ENCODE measurements around the gene MRPL24. TPM values are rescaled to one million over a fixed set of nuclear protein-coding genes. Genes with fewer than 3 reads are reported as not detected.

Gene MRPL24
- total and polyA plus RNA-seq, 2 of the 4 experiments (the other 2 are of a cell fraction) = 68.8 to 99.5 TPM

DNA sequence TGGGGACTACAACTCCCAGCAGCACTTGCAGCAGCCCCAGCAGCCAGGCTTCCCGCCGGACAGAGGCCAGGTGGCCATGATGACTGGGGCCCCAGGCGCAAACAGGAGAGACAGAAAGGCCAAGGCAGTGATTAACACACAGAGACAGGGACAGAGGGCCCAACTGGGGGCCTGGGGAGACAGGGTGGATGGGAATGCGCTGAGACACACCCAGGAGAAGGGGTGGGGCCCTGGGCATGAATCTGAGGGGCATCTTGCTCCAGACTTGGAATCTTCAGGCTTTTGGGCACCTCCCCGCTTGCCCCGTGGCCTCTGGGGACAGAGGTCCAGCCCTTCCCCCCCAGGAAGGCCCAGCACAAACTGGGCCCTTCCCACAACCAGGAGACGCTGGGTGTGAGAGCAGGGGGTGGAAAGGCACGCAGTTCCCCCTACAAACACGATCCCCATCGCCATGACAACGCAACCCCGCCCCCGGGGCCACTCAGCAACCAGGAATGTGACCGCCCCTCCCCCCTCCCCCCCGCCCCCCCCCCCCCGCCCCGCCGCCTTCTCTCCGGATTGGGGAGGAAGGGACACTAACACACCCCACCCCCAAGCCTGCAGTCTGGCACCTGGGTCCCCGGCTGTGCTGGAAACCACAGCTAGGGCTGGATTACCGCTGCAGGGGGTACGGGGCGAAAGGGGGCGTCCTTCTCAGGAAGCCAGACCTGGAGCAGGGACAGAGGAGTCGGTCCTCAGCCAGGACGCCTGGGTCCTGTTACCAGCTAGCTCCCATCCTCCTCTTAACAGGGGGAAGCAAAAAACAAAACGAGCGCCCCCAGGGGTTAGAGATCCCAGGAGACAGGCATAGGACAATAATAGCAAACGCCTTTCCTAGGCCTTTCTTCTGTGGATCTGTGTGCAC is 6.1 kb upstream of the MRPL24 start:
- no TSS peak for BruUV-seq (replicated peaks)
- Histone ChIP-seq H4K8ac (ENCODE audit: low read depth in 2 of 2, low read length in 2 of 2) (peak overlapping the region; percentile 96 to 98), H3K79me1 (ENCODE audit: low read depth in 1 of 2, low read length in 2 of 2) (peaks cover 6 to 62% of the 10 kb centered on the region in 2 experiments; a peak in 3 of 4 replicates), H4K20me1 (ENCODE audit: insufficient read depth, low read length) (0 out of 2 replicates have a peak, but pooled peaks cover 11% of the 10 kb centered on the region), H3K4me2 (ENCODE audit: low read depth, low read length) (peak overlapping the region; percentile 94), H2BK15ac (ENCODE audit: low read depth, low read length) (peak overlapping the region; percentile 97; the same call in 2 of the 3 replicates), H3K27me3 (ENCODE audit: control insufficient read depth, insufficient read depth, low read length) (no peaks in the 10 kb centered on the region), H2AK5ac (ENCODE audit: low read depth, low read length) (peak overlapping the region; percentile 98), H3K9ac (ENCODE audit: low read depth, low read length) (peak overlapping the region; percentile 79), H3K56ac (ENCODE audit: extremely low read depth, insufficient read depth, low read length) (peak overlapping the region; percentile 95), H3K4ac (ENCODE audit: low read depth, low read length) (peak overlapping the region; percentile 98), H3K9me3 (ENCODE audit: control insufficient read depth, insufficient read depth, low read length) (no peaks in the 10 kb centered on the region), H2BK120ac (ENCODE audit: low read depth, low read length) (peak overlapping the region; percentile 95), H3K9me1 (ENCODE audit: insufficient read depth, low read length) (peaks cover 22% of the 10 kb centered on the region; the same call in 1 of the 2 replicates), H3K4me1 (ENCODE audit: control insufficient read depth, insufficient read depth, low read length) (peaks cover 31% of the 10 kb centered on the region), H3K4me3 (ENCODE audit: insufficient read depth, low read depth, low read length) (peak overlapping the region; percentile 47), H3K27ac (ENCODE audit: insufficient read depth, low read length) (peak overlapping the region; percentile 95), H3K18ac (ENCODE audit: low read depth, low read length) (peak overlapping the region; percentile 88), H2BK20ac (ENCODE audit: low read depth, low read length) (peak overlapping the region; percentile 74), H4K5ac (ENCODE audit: low read depth, low read length) (peak overlapping the region; percentile 97), H3K36me3 (ENCODE audit: control insufficient read depth, insufficient read depth, low read length) (peaks cover 20% of the 10 kb centered on the region), H3K14ac (replicated peaks; ENCODE audit: low read depth, low read length) (peak overlapping the region; percentile 99), H2AK9ac (replicated peaks; ENCODE audit: low read depth, low read length, poor library complexity) (peak overlapping the region; percentile 100), H3K23ac (ENCODE audit: low read depth, low read length) (peak overlapping the region; percentile 97), H2BK5ac (ENCODE audit: low read depth, low read length, poor library complexity, severe bottlenecking) (peak overlapping the region; percentile 98), H4K91ac (ENCODE audit: insufficient read depth, low read depth, low read length) (peak overlapping the region; percentile 99), H2AFZ (replicated peaks; ENCODE audit: low read length, poor library complexity) (peak overlapping the region; percentile 79)
- in situ Hi-C loops (cut with MboI; ENCODE audit: low sequenced_read_pairs) (no loop called here), dilution Hi-C loops (cut with HindIII; ENCODE audit: low sequenced_read_pairs, unreplicated experiment) (no loop called here), intact Hi-C loops (cut with micrococcal nuclease) (no loop called here)
- 0% methylated on average over 1 of the region's 29 CpGs; no CpG with 5 or more reads in 1 of the 2 experiments for WGBS, 2 experiments (ENCODE audit: extremely low coverage in 2 of 2, insufficient read length in 1 of 2)
- peak; percentile 52 for ATAC-seq (ENCODE audit: low read depth)
- peak; percentile 90 for DNase-seq
- POLR2A ChIA-PET (ENCODE audit: unreplicated experiment) = no interaction called here
- CTCF ChIA-PET = interaction anchor here (1.0 to 1.2 kb wide), 3 partner anchors 17 to 57 kb away, joined by 3 to 4 read pairs (median 4); partner anchors contain the start of gene METTL25B
- TF ChIP-seq CEBPB (IDR thresholded peaks at IDR 0.05; ENCODE audit: low read depth, low read length) (no peak), RCOR1 (IDR thresholded peaks at IDR 0.05; ENCODE audit: insufficient replicate concordance, low read length) (no peak), POLR2A (IDR thresholded peaks at IDR 0.05; ENCODE audit: low read depth, low read length) (no peak; the same call in none of the 2 replicates), BHLHE40 (IDR thresholded peaks at IDR 0.05; ENCODE audit: low read depth, low read length) (no peak), CHD1 (IDR thresholded peaks at IDR 0.05; ENCODE audit: low read depth, low read length) (no peak; the same call in 1 of the 2 replicates), RFX5 (IDR thresholded peaks at IDR 0.05; ENCODE audit: low read depth, low read length) (no peak), USF2 (IDR thresholded peaks at IDR 0.05; ENCODE audit: low read depth, low read length) (no peak), SMC3 (IDR thresholded peaks at IDR 0.05; ENCODE audit: low read depth, low read length) (no peak), RAD21 (IDR thresholded peaks at IDR 0.05; ENCODE audit: low read length) (no peak), MAZ (IDR thresholded peaks at IDR 0.05; ENCODE audit: borderline replicate concordance, low read depth, low read length) (peak; percentile 79), NFE2L2 (IDR thresholded peaks at IDR 0.05; ENCODE audit: low read depth, low read length) (no peak)
- TF ChIP-seq, protein P1, sequence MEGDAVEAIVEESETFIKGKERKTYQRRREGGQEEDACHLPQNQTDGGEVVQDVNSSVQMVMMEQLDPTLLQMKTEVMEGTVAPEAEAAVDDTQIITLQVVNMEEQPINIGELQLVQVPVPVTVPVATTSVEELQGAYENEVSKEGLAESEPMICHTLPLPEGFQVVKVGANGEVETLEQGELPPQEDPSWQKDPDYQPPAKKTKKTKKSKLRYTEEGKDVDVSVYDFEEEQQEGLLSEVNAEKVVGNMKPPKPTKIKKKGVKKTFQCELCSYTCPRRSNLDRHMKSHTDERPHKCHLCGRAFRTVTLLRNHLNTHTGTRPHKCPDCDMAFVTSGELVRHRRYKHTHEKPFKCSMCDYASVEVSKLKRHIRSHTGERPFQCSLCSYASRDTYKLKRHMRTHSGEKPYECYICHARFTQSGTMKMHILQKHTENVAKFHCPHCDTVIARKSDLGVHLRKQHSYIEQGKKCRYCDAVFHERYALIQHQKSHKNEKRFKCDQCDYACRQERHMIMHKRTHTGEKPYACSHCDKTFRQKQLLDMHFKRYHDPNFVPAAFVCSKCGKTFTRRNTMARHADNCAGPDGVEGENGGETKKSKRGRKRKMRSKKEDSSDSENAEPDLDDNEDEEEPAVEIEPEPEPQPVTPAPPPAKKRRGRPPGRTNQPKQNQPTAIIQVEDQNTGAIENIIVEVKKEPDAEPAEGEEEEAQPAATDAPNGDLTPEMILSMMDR (conservative IDR thresholded peaks at IDR 0.05; ENCODE audit: low read depth, low read length) = peak; percentile 17; the same call in 1 of the 2 replicates
- TF ChIP-seq, protein P2, sequence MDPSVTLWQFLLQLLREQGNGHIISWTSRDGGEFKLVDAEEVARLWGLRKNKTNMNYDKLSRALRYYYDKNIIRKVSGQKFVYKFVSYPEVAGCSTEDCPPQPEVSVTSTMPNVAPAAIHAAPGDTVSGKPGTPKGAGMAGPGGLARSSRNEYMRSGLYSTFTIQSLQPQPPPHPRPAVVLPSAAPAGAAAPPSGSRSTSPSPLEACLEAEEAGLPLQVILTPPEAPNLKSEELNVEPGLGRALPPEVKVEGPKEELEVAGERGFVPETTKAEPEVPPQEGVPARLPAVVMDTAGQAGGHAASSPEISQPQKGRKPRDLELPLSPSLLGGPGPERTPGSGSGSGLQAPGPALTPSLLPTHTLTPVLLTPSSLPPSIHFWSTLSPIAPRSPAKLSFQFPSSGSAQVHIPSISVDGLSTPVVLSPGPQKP (IDR thresholded peaks at IDR 0.05; ENCODE audit: borderline replicate concordance, low read depth, low read length) = no peak

All from IMR-90 (cell line).